Transverse colon (tissue), 4 donors: Measurements from ENCODE around the gene CYSRT1. TPM values are rescaled to one million over a fixed set of nuclear protein-coding genes. Genes with fewer than 3 reads are reported as not detected.

ENCODE experiments used
- DNase-seq: peaks from one replicate; pipeline ENCODE4 v3.0.0-alpha.2; 2019
- H3K27ac ChIP-seq, 4 donors: fragments of 200-600 bp; sonication (generic); 2 replicates each; pipeline ENCODE4 v1.5.1; 2016 to 2018; ENCODE audit warnings: inconsistent platforms in 4 of 4
- H3K27me3 ChIP-seq: fragments of 200-600 bp; sonication (generic); 2 replicates; pipeline ENCODE4 v1.5.1; 2017; ENCODE audit warnings: inconsistent platforms
- H3K36me3 ChIP-seq, 4 donors: fragments of 200-600 bp; sonication (generic); 2 replicates each; pipeline ENCODE4 v1.5.1; 2017 to 2019; ENCODE audit warnings: inconsistent platforms in 4 of 4
- H3K4me1 ChIP-seq, 4 donors: fragments of 200-600 bp; sonication (generic); 2 replicates each; pipeline ENCODE4 v1.5.1; 2017 to 2020; ENCODE audit warnings: inconsistent platforms in 4 of 4
- H3K4me3 ChIP-seq, 4 donors: fragments of 200-600 bp; sonication (generic); 1 replicate in 1 of 4; 2 replicates in 3 of 4; pipeline versions ENCODE4 v1.5.1 to v1.6.1; 2017 to 2019; ENCODE audit warnings: inconsistent platforms in 4 of 4
- H3K9me3 ChIP-seq, 2 donors: fragments of 200-600 bp; sonication (generic); 2 replicates each; pipeline ENCODE4 v1.5.1; 2017 to 2019; ENCODE audit warnings: inconsistent platforms in 2 of 2
- CTCF ChIP-seq, 5 experiments: fragments of 200-600 bp in 3 of 5; fragments of 450-650 bp in 2 of 5; sonication (generic) in 3 of 5; IDR thresholded peaks; 1 replicate in 2 of 5; 2 replicates in 3 of 5; pipeline ENCODE4 v1.5.1; 2016 to 2017; ENCODE audit warnings: antibody characterized with exemption in 5 of 5, inconsistent platforms in 3 of 5, mild to moderate bottlenecking in 2 of 5, moderate library complexity in 1 of 5
- EP300 ChIP-seq: sonication (generic); formaldehyde crosslinking; IDR thresholded peaks from one replicate; pipeline ENCODE4 v1.6.1; 2017; ENCODE audit warnings: antibody characterized with exemption, low read depth
- POLR2A ChIP-seq: fragments of 450-650 bp; IDR thresholded peaks from one replicate; pipeline ENCODE4 v1.6.1; 2016; ENCODE audit warnings: antibody characterized with exemption, mild to moderate bottlenecking, moderate library complexity
- POLR2AphosphoS5 ChIP-seq, 3 donors: sonication (generic); formaldehyde crosslinking; IDR thresholded peaks; one replicate each; pipeline ENCODE4 v1.6.1; 2016; ENCODE audit warnings: antibody characterized with exemption in 3 of 3
- WGBS, 2 donors: methylation state at CpG; one replicate each; pipeline ENCODE4 v1.1.5; 2018; ENCODE audit warnings: low coverage in 1 of 2; 5-methylcytosine and 5-hydroxymethylcytosine counted together
- in situ Hi-C, 4 donors: fragments of 200-750 bp; cut with MboI; loops; one replicate each; pipeline versions ENCODE4 v1.15.0 to v1.15.1; 2017; ENCODE audit warnings: low sequenced_read_pairs in 3 of 4, low pct_ligation_motif_present in 1 of 4, low pct_unique_long_range_greater_than_20kb in 1 of 4
- intact Hi-C: fragments of 100-400 bp; cut with DNase I; formaldehyde crosslinking; loops from one replicate; pipeline ENCODE4 v1.15.1; 2023; ENCODE audit warnings: low total_unique reads
- total RNA-seq, 4 donors: library from RNA; depleted of rRNA; stranded (reverse); fragments of >200 nt; gene quantifications; one replicate each; pipeline ENCODE4 v1.1.0, GENCODE V29; 2016

Gene CYSRT1
- total RNA-seq, 4 donors from 2014 or later: not detected

GRCh38 chr9:137178939-137179630 is 45.9 kb upstream of the CYSRT1 start:
- peaks cover 10% of the 10 kb centered on the region for H3K27me3 ChIP-seq
- intact Hi-C loops: no loop called here
- no peak overlapping the region for H3K4me3 ChIP-seq
- TF ChIP-seq POLR2A (no peak), CTCF (IDR thresholded peaks at IDR 0.05) (no peak), EP300 (no peak), POLR2AphosphoS5 (IDR thresholded peaks at IDR 0.05) (no peak)
- H3K9me3 ChIP-seq: no peaks in the 10 kb centered on the region
- DNase-seq: no peak
- in situ Hi-C loops: no loop called here
- H3K27ac ChIP-seq: no peak overlapping the region
- H3K36me3 ChIP-seq: peaks cover 0 to 39% (median 17%) of the 10 kb centered on the region in 4 donors
- H3K4me1 ChIP-seq: peaks cover 0 to 8% (median 4%) of the 10 kb centered on the region in 4 donors
- WGBS, 2 donors: 95% methylated on average over 19 of the region's 19 CpGs; no CpG with 5 or more reads in 1 of the 2 donors

DNA sequence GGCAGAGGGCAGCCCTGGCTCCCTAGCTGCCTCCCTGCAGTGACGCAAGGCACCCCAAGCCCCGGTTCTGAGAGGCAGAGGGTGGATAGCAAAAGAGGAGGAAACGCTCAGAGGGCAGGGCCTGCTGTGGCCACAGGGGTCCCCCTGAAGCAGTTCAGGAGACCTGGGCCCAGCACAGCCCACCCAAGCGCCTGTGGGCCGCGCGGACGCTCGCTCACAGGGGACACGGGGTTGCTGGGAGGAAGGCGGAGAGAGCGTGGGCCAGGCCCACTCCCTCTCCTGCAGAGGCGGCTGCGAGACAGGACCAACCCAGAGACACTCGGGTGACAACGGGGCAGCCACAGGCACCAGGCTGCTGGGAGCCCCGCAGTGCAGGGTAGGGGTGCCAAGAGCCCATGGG is 45.2 kb upstream of the CYSRT1 start:
- intact Hi-C loops (no loop called here), in situ Hi-C loops (no loop called here)
- no peaks in the 10 kb centered on the region for H3K9me3 ChIP-seq
- H3K4me3 ChIP-seq: no peak overlapping the region
- WGBS, 2 donors: 69% methylated on average over 4 of the region's 17 CpGs; no CpG with 5 or more reads in 1 of the 2 donors
- DNase-seq: no peak
- peaks cover 5% of the 10 kb centered on the region for H3K27me3 ChIP-seq
- H3K27ac ChIP-seq: no peak overlapping the region
- peaks cover 0 to 39% (median 17%) of the 10 kb centered on the region in 4 donors for H3K36me3 ChIP-seq
- no peak for TF ChIP-seq POLR2AphosphoS5 (IDR thresholded peaks at IDR 0.05)
- no peak for TF ChIP-seq CTCF (IDR thresholded peaks at IDR 0.05)
- no peak for TF ChIP-seq EP300
- TF ChIP-seq POLR2A: no peak
- H3K4me1 ChIP-seq: peaks cover 0 to 4% (median 2%) of the 10 kb centered on the region in 4 donors

- Histone ChIP-seq H3K9me3 (no peaks in the 10 kb centered on the region), H3K27ac (no peak overlapping the region), H3K4me3 (no peak overlapping the region), H3K27me3 (no peaks in the 10 kb centered on the region), H3K36me3 (peaks cover 0 to 39% (median 17%) of the 10 kb centered on the region in 4 donors), H3K4me1 (peaks cover 0 to 4% (median 0%) of the 10 kb centered on the region in 4 donors)
- WGBS, 2 donors: 97% methylated on average over 17 of the region's 20 CpGs; no CpG with 5 or more reads in 1 of the 2 donors
- DNase-seq: no peak
- intact Hi-C loops: no loop called here
- TF ChIP-seq EP300 (no peak), POLR2AphosphoS5 (IDR thresholded peaks at IDR 0.05) (no peak), CTCF (IDR thresholded peaks at IDR 0.05) (no peak), POLR2A (no peak)
- in situ Hi-C loops: no loop called here
These were observed 44.5 kb upstream of the CYSRT1 start for GRCh38 chr9:137180491-137180890.

DNA sequence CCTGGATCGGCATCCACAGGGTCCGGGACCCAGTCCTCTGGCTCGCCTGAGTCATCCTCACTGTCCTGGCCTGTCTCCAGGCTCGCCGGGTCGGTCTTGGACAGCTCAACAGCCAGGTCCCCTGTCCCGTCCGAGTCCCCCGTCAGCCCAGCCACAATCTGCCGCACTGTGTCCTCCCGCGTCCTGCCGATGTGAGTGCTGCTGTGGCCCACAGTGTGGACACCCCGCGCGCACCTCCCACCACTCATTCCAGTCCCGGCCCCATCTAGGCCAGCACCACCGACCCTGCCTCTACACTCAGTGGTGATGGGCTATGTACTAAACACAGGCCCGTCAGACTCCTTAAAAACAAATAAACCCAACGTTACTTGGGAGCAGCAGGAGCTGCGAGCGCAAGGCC is 43.3 kb upstream of the CYSRT1 start:
- in situ Hi-C loops: no loop called here
- Histone ChIP-seq H3K27ac (no peak overlapping the region), H3K27me3 (no peaks in the 10 kb centered on the region), H3K36me3 (peaks cover 0 to 39% (median 17%) of the 10 kb centered on the region in 4 donors), H3K9me3 (no peaks in the 10 kb centered on the region), H3K4me1 (peaks cover 7 to 12% (median 9%) of the 10 kb centered on the region in 4 donors), H3K4me3 (no peak overlapping the region)
- TF ChIP-seq POLR2A (no peak), CTCF (IDR thresholded peaks at IDR 0.05) (no peak), EP300 (no peak), POLR2AphosphoS5 (IDR thresholded peaks at IDR 0.05) (no peak)
- WGBS, 2 donors: 91% methylated on average over 22 of the region's 22 CpGs; no CpG with 5 or more reads in 1 of the 2 donors
- intact Hi-C loops: no loop called here
- DNase-seq: no peak
